ENCODE results near the gene PRR33. TPM values are rescaled to one million over a fixed set of nuclear protein-coding genes. Genes with fewer than 3 reads are reported as not detected.

The PRR33 gene
- total RNA-seq, 1 experiment from 2014 or later = not detected

DNA sequence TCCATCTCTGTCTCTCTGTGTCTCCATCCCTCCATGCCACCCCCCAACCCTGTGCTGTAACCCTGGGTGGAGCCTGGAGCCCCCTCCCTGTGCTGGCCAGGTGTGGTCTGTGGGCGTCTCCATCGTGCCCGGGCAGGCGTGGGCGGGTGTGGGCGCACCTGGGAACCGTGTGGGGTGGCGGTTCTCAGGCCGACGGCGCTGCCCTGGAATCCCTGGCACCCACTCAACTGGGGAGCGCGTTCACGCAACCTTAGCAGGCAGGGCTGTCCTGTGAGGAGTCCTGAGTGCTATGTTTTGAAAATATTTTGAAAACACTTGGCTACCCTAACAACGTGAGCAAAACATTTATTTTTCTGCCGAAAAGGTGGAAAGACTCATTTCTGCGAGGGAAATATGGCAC is 32.5 kb upstream of the PRR33 start:
- Histone ChIP-seq H3K4me2 (ENCODE audit: low read length) (no peak overlapping the region), H4K20me1 (ENCODE audit: insufficient read depth) (no peaks in the 10 kb centered on the region), H3K79me2 (ENCODE audit: insufficient read depth, low read length) (no peaks in the 10 kb centered on the region), H3K36me3 (ENCODE audit: control insufficient read depth in 1 of 2, insufficient read depth in 2 of 2, low read length in 2 of 2) (no peaks in the 10 kb centered on the region), H3K27me3 (ENCODE audit: insufficient read depth, low read length) (no peaks in the 10 kb centered on the region), H3K9me2 (ENCODE audit: insufficient read depth) (no peaks in the 10 kb centered on the region), H2AFZ (ENCODE audit: low read depth, low read length, poor library complexity, severe bottlenecking) (no peak overlapping the region), H3K9me3 (ENCODE audit: control insufficient read depth in 1 of 2, insufficient read depth in 1 of 2, low read depth in 1 of 2, low read length in 2 of 2) (no peaks in the 10 kb centered on the region), H3K4me3 (replicated peaks in 1 of 2; ENCODE audit: low read depth in 1 of 2, low read length in 2 of 2) (no peak overlapping the region), H3K4me1 (ENCODE audit: control insufficient read depth in 1 of 2, insufficient read depth in 2 of 2, low read length in 2 of 2) (no peaks in the 10 kb centered on the region), H3K27ac (ENCODE audit: low read depth, low read length) (no peak overlapping the region), H3K9ac (ENCODE audit: low read length) (no peak overlapping the region)
- CTCF ChIA-PET = no interaction called here
- RAD21 ChIA-PET (ENCODE audit: low non-redundant PET in 1 of 2, low total read pairs in 2 of 2, uncharacterized antibody in 2 of 2, unreplicated experiment in 2 of 2) = no interaction called here
- intact Hi-C loops (cut with micrococcal nuclease) = no loop called here
- DNase-seq (ENCODE audit: low read depth, low spot score) (no peak), ATAC-seq (no peak)
- no peak for TF ChIP-seq EZH2 (IDR thresholded peaks at IDR 0.05)
- no peak for TF ChIP-seq EZH2phosphoT487 (IDR thresholded peaks at IDR 0.05; ENCODE audit: borderline replicate concordance)
- TF ChIP-seq SIN3A (IDR thresholded peaks at IDR 0.05; ENCODE audit: low read depth) = no peak
- TF ChIP-seq FOSL1 (IDR thresholded peaks at IDR 0.05; ENCODE audit: low read depth) = no peak
- TF ChIP-seq POLR2AphosphoS5 (IDR thresholded peaks at IDR 0.05; ENCODE audit: low read depth, low read length) = no peak
- TF ChIP-seq SP1 (IDR thresholded peaks at IDR 0.05; ENCODE audit: low read depth) = no peak
- TF ChIP-seq CEBPB (IDR thresholded peaks at IDR 0.05; ENCODE audit: low read depth) = no peak
- TF ChIP-seq EGR1 (IDR thresholded peaks at IDR 0.05; ENCODE audit: low read depth) = no peak
- no peak for TF ChIP-seq YY1 (IDR thresholded peaks at IDR 0.05; ENCODE audit: extremely low read depth, insufficient replicate concordance, low read depth, low read length)
- TF ChIP-seq RAD21 (IDR thresholded peaks at IDR 0.05; ENCODE audit: low read depth) = no peak
- no peak for TF ChIP-seq SRF (IDR thresholded peaks at IDR 0.05; ENCODE audit: low read depth)
- no peak for TF ChIP-seq ZNF274 (IDR thresholded peaks at IDR 0.05; ENCODE audit: low read depth, low read length)
- TF ChIP-seq CBX3 (IDR thresholded peaks at IDR 0.05; ENCODE audit: low read depth) = no peak
- no peak for TF ChIP-seq ZFX (IDR thresholded peaks at IDR 0.05)
- no TSS peak for BruUV-seq (replicated peaks)
- POLR2A ChIA-PET = no interaction called here
